SK-N-MC (cell line): Measurements from ENCODE around the gene CYP27B1.

Experiments used
- EZH2 ChIP-seq: fragments of 200-600 bp; sonication (generic); IDR thresholded peaks from one replicate; pipeline ENCODE4 v1.6.1; 2017; ENCODE audit warnings: antibody characterized with exemption
- POLR2AphosphoS5 ChIP-seq: IDR thresholded peaks from 2 replicates; pipeline ENCODE4 v1.6.1; 2012; ENCODE audit warnings: mild to moderate bottlenecking, low read depth, low read length, borderline replicate concordance

DNA sequence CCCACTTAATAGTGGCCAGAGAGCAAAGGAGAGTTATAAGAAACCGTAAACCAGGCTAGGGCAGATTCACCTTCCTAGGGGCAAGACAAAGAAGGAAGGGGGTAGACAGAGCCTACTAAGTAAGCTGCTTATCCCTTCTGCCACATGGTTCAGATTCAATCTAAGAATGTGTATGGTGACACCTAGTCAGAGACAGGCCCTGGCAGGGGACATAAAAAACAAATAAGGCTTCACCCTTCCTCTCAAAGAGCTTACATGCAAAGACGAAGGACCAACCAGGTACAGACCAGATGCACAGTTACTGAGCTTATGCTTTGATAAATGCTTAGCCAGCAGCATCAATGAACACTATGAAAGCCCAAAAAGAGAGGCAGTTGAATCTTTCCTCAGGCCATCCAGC, 4.4 kb downstream of the CYP27B1 start:
- TF ChIP-seq EZH2 = no peak
- no peak for TF ChIP-seq POLR2AphosphoS5
